RWPE1 (cell line): ENCODE measurements around the gene HSPB1.

Experiments
- CTCF ChIA-PET: fragments of 350-600 bp; sonication (Branson Sonifier 250); formaldehyde crosslinking; extraction: SDS; loops from one replicate; lab custom pipeline; 2021; lab: Yijun Ruan, JAX
- POLR2A ChIA-PET: fragments of 400-600 bp; formaldehyde crosslinking; extraction: SDS; loops from one replicate; lab custom pipeline; 2020; ENCODE audit warnings: antibody characterized with exemption; ENCODE audit not compliant: low non-redundant PET; lab: Yijun Ruan, JAX
- DNase-seq: peaks from one replicate; pipeline ENCODE4 v3.0.0; 2012; ENCODE audit warnings: low spot score
- H3K27ac ChIP-seq: fragments of 450-650 bp; 2 replicates; pipeline ENCODE4 v1.5.1; 2017
- TF ChIP-seq, protein P1 (sequence below): fragments of 450-650 bp; conservative IDR thresholded peaks from 2 replicates; pipeline ENCODE4 v1.5.1; 2017; ENCODE audit warnings: low read depth, mild to moderate bottlenecking

Gene HSPB1

DNA sequence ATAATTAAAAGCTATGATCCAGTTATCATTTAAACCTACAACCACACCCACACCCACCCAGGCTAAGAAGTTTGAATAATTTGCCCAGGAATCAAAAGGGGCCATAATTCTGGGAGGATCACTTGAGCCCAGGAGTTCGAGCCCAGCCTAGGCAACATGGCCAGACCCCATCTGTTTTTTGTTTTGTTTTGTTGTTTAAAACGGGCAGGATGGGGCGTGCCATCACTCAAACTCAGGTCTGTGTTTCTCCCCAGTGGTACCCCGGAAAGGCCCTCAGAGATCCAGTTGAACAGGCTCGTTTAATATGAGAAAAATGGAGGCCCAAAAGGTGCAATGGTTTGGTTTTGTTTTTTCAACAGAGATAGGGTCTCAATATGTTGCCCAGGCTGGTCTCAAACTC lies 23.3 kb downstream of the HSPB1 start:
- POLR2A ChIA-PET: no interaction called here
- DNase-seq: no peak
- CTCF ChIA-PET: no interaction called here
- H3K27ac ChIP-seq: peak overlapping the region; percentile 46
- TF ChIP-seq, protein P1, sequence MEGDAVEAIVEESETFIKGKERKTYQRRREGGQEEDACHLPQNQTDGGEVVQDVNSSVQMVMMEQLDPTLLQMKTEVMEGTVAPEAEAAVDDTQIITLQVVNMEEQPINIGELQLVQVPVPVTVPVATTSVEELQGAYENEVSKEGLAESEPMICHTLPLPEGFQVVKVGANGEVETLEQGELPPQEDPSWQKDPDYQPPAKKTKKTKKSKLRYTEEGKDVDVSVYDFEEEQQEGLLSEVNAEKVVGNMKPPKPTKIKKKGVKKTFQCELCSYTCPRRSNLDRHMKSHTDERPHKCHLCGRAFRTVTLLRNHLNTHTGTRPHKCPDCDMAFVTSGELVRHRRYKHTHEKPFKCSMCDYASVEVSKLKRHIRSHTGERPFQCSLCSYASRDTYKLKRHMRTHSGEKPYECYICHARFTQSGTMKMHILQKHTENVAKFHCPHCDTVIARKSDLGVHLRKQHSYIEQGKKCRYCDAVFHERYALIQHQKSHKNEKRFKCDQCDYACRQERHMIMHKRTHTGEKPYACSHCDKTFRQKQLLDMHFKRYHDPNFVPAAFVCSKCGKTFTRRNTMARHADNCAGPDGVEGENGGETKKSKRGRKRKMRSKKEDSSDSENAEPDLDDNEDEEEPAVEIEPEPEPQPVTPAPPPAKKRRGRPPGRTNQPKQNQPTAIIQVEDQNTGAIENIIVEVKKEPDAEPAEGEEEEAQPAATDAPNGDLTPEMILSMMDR: no peak

DNA sequence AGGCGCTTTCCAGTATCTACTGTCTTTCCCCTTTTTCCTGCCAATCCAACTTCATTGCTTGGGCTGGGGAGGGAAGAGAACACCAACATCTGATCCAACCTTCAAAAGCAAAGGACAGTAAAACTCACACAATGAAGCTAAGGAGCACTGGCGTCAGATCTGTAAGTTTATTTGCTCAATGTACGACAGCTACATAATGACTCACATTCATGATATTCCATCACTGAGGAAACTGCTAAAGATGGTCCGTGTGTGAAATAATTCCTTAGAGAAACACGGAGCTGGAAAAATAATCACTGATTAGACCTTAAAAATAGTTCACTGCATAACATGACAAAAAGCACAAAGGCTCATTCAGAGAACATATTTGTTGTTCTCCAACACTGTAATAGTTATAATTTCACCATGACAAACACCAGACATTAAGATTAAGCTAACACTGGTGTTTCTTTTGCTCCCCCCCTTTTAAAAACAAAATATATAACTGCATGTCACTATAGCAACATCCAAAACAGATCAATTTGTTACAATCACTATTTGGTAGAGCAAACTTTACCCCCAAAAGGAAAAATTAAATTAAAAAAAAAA lies 24.3 kb downstream of the HSPB1 start:
- ChIA-PET POLR2A (no interaction called here), CTCF (interaction anchor here (0.7 to 1.0 kb wide), 2 partner anchors 8 to 125 kb away, joined by 3 to 4 read pairs; partner anchors contain the start of gene SRRM3)
- TF ChIP-seq, protein P1: no peak
- H3K27ac ChIP-seq: peak overlapping the region; percentile 46
- DNase-seq: no peak

DNA sequence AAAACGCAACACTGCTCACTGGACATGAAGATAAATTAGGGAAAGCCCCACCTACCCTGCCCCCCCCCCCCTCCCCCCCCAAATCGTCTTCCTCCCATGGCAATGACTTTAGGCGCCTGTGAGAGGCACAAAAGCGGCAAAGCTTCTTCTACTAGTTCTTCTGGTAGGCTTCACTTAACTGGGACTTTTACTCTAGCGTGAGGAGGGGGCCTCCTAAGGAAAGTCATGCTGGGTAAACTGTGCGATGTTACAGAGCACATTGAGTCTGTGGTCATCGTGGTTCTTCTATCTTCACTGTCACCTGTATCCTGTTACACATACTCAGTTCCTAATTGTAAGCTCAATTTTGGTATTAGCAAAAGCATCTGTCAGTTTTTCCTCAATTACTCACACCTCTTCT lies 25.1 kb downstream of the HSPB1 start:
- H3K27ac ChIP-seq: no peak overlapping the region
- CTCF ChIA-PET: interaction anchor here (0.6 to 1.0 kb wide), 3 partner anchors 9 to 49 kb away, joined by 3 to 5 read pairs (median 3); no protein-coding TSS in a partner anchor
- DNase-seq: no peak
- POLR2A ChIA-PET: no interaction called here
- TF ChIP-seq, protein P1: no peak

DNA sequence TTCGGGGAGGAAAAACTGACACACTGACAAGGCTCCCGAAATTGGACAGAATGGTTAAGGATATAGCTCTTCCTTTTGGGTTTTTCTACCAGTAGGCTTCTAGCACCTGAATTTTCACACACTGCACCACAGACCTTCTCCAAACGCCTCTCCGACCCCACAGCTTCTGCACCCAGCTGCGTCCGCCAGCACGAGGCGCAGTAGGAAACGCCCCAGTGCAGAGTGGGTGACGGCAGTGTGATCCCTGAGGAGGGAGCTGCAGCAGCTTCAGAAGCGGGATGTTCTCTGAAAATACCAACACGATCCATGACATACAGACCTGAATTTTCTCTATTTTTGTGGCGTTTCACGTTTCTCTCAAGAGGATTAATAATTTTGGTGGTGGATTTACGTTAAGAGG lies 25.9 kb downstream of the HSPB1 start:
- ChIA-PET POLR2A (no interaction called here), CTCF (interaction anchor here (0.6 kb wide), 1 partner anchor 14 kb away, joined by 5 read pairs; no protein-coding TSS in a partner anchor)
- TF ChIP-seq, protein P1: no peak
- no peak for DNase-seq
- peak overlapping the region; percentile 37; the same call in 1 of the 2 replicates for H3K27ac ChIP-seq

DNA sequence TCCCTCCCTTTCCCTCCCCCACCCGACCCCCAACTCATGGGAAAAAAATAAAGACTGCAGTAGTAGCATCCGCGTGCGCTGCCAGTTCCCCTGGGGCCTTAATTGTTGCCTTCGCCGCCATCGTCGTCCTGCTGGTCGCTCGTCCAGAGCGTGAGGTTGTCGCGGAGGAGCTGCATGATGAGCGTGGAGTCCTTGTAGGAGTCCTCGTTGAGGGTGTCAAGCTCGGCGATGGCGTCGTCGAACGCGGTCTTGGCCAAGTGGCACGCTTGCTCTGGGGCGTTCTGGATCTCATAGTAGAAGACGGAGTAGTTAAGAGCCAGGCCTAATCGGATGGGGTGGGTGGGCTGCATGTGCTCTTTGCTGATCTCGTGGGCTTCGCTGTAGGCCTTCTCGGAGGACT lies 27.0 kb downstream of the HSPB1 start:
- POLR2A ChIA-PET: no interaction called here
- CTCF ChIA-PET: no interaction called here
- TF ChIP-seq, protein P1: no peak

DNA sequence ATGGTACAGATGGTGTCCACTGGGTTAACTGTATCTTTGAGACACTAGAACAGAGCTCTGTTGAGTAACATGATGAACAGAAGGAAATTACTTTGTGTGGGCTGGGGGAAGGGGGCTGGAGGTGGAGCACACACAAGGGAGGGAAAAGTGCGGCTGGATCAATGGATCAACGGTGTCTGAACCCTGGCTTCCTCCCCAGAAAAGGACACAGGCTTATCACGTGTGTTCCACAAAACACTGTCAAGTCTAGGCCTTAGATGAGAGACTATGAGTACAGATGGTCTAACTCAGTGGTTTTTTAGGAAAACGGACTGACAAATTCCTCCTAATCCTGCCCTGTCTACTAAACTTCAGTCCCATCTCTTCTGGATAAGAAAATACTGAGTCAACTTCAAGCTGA lies 27.8 kb downstream of the HSPB1 start:
- ChIA-PET POLR2A (no interaction called here), CTCF (no interaction called here)
- H3K27ac ChIP-seq: peak overlapping the region; percentile 3; the same call in 1 of the 2 replicates

More for the DNA sequence above, 27.0 kb downstream of the HSPB1 start:
- peak overlapping the region; percentile 3 for H3K27ac ChIP-seq
- no peak for DNase-seq

More for the DNA sequence above, 27.8 kb downstream of the HSPB1 start:
- TF ChIP-seq, protein P1: no peak
- DNase-seq: no peak
